Right lung (tissue), 5 donors: ENCODE measurements around the gene PTMA. TPM values are rescaled to one million over a fixed set of nuclear protein-coding genes. Genes with fewer than 3 reads are reported as not detected.

Experiments used
- DNase-seq, 2 donors: peaks; one replicate each; pipeline ENCODE4 v3.0.0-alpha.2; 2013
- polyA plus RNA-seq, 5 donors: library from polyadenylated mRNA; unstranded; fragments of 120-200 nt; gene quantifications; one replicate each; pipeline versions ENCODE4 v1.2.1 to v1.2.3, GENCODE V29; 2013; ENCODE audit warnings: inconsistent platforms in 1 of 5, low replicate concordance in 1 of 5; ENCODE audit not compliant: insufficient read length in 5 of 5, insufficient read depth in 1 of 5

Gene PTMA
- polyA plus RNA-seq, 5 donors: 1,677 to 2,311 (median 2,160) TPM

- DNase-seq: peak in 1 of 2 donors; percentile 68
Observed at GRCh38 chr2:231672617-231673347, 35.5 kb upstream of the PTMA start.

- peak in 1 of 2 donors; percentile 67 for DNase-seq
Observed at GRCh38 chr2:231673348-231673770, 35.0 kb upstream of the PTMA start.

- peak in 1 of 2 donors; percentile 60 for DNase-seq
Observed at GRCh38 chr2:231674587-231675338, 33.6 kb upstream of the PTMA start.

- no peak for DNase-seq
Observed at GRCh38 chr2:231676243-231676642, 32.1 kb upstream of the PTMA start.

- DNase-seq: peak in 1 of 2 donors; percentile 84
Observed at GRCh38 chr2:231677632-231678104, 30.7 kb upstream of the PTMA start.

GRCh38 chr2:231679908-231680284, 28.4 kb upstream of the PTMA start:
- DNase-seq: no peak

- no peak for DNase-seq
Observed at GRCh38 chr2:231680285-231680991, 27.9 kb upstream of the PTMA start.

GRCh38 chr2:231680992-231681852, 27.1 kb upstream of the PTMA start:
- peak; percentile 89 to 90 for DNase-seq

GRCh38 chr2:231682603-231683291, 25.6 kb upstream of the PTMA start:
- no peak for DNase-seq

GRCh38 chr2:231683292-231684235, 24.8 kb upstream of the PTMA start:
- no peak for DNase-seq

GRCh38 chr2:231684314-231685223, 23.8 kb upstream of the PTMA start:
- no peak for DNase-seq

GRCh38 chr2:231685349-231686191, 22.8 kb upstream of the PTMA start:
- DNase-seq: no peak

GRCh38 chr2:231686192-231687100, 21.9 kb upstream of the PTMA start:
- DNase-seq: no peak

- DNase-seq: no peak
Observed at GRCh38 chr2:231687133-231687852, 21.0 kb upstream of the PTMA start.

GRCh38 chr2:231687961-231688360, 20.4 kb upstream of the PTMA start:
- no peak for DNase-seq

GRCh38 chr2:231688719-231689118, 19.6 kb upstream of the PTMA start:
- DNase-seq: no peak
